SK-MEL-5 (cell line): ENCODE data around the gene ACR. TPM values are rescaled to one million over a fixed set of nuclear protein-coding genes. Genes with fewer than 3 reads are reported as not detected.
"Not testable (repeated sequence)": the region's sequence is repeated elsewhere in the genome, so short reads cannot be mapped to it uniquely, and the experiment has no call there.

Source experiments
- DNase-seq: peaks from one replicate; pipeline ENCODE4 v3.0.0-alpha.2; 2016; ENCODE audit warnings: low read depth, low spot score
- in situ Hi-C: cut with HindIII; loops from 2 replicates; pipeline ENCODE4 v1.10.0; 2016; ENCODE audit warnings: low sequenced_read_pairs, high pct_unique_total_duplicates, low pct_unique_long_range_greater_than_20kb
- total RNA-seq: library from RNA; depleted of rRNA; stranded (reverse); fragments of >200 nt; shearing (Covaris generic); gene quantifications from 2 replicates; pipeline ENCODE4 v1.2.3, GENCODE V29; 2014

ACR gene
- total RNA-seq, 1 experiment from 2014 or later: not detected

DNA sequence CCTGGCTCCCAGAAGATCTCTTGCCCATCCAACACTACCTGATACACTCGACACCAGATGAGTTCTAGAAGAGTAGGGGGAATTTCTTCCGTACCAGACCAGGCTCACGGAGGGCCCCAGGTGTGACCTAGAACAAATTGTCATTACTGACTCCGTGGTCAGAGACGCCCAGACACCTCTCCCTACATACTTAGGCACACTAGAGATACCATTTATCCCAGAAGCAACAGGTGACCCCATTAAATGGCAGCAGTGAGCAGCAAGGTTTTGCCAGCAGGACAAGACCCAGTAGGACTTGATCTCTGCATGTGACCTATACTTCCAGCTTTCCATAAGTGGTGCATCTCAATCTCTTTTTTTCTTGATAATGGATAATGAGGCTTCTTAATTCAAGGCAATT, 2.7 kb downstream of the ACR start:
- in situ Hi-C loops, DNase-seq: not testable (repeated sequence)

DNA sequence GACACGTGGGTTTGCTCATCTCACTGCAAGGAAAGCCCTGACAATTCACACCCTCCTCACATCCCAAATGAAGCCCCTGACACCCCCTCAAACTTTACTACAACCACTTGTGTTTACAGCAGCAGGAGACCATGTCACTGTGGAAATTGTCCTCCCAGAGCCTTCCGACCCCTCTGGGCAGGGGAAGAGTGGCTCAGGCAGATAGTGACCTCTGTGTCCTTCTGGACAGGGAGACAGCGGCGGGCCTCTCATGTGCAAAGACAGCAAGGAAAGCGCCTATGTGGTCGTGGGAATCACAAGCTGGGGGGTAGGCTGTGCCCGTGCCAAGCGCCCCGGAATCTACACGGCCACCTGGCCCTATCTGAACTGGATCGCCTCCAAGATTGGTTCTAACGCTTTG, 6.4 kb downstream of the ACR start:
- DNase-seq, in situ Hi-C loops: not testable (repeated sequence)

DNA sequence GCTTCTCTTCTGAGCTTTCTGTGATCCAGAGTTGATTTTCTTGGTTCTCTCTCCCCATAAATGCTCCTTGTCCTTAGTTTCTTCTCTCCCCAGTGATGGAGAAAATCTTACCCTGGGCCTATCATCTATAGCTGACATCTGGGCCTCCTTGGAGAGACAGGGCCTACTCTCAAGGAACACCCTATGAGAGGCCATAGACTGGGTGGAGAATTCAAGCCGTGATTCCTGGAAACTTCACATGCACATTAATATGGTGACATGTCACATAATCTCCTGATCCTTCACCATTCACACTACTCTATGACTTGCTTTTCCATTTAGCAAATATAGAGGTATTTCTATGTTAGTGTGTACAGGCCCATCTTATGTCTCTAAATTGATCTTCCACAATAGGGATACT, 9.5 kb downstream of the ACR start:
- in situ Hi-C loops: not testable (repeated sequence)

DNA sequence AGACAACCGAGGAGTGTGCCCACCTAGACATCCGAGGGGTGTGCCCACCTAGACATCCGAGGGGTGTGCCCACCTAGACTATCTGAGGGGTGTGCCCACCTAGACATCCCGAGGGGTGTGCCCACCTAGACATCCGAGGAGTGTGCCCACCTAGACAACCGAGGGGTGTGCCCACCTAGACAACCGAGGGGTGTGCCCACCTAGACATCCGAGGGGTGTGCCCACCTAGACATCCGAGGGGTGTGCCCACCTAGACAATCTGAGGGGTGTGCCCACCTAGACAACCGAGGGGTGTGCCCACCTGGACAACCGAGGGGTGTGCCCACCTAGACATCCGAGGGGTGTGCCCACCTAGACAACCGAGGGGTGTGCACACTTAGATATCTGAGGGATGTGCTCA, 10.6 kb downstream of the ACR start:
- DNase-seq, in situ Hi-C loops: not testable (repeated sequence)

More for the DNA sequence above, 9.5 kb downstream of the ACR start:
- DNase-seq: not testable (repeated sequence)

DNA sequence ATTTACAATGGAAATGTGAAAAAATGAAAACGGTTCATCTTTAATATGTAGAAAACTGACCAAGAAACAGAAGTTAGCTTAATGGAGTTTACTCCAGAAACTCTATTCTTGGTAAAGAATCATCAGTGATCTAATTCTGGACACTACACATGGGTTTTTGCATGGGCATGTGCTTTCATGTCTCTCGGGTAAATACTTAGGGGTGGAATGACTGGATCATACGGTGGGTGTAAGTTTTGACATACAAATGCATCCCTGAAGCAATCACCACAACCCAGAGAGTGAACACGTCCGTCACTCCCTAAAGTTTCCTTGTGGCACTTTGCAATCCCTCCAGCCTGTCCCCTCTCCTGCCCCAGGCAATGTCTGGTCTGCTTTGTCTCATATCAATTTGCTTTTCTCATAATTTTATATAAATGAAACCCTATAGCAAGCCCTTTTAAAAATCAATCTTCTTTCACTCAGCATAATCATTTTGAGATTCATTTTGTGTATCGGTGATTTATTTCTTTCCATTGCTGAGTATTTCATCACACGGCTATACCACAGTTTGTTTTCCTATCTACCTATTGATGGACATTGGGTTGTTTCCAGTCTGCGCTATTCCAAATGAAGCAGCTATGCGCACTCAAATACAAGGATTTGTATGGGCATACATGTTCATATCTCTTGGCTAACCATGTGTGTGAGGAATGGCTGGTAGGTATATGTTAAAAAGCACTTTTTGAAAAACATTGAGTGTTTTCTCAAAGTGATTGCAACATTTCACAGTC, 11.5 kb downstream of the ACR start:
- in situ Hi-C loops, DNase-seq: not testable (repeated sequence)

DNA sequence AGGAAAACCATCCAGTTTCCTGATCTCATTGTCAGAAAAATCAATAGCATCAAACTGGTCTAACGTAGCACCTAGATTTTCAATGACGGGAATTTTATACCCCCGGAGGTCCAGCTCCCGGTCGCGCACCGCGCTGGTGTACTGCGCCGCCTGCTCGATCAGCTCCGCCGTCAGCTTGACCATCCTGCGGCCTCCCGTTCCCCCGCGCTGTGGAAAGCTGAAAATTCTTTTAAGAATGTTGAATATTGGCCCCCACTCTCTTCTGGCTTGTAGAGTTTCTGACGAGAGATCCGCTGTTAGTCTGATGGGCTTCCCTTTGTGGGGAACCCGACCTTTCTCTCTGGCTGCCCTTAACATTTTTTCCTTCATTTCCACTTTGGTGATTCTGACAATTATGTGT, 17.2 kb downstream of the ACR start:
- DNase-seq, in situ Hi-C loops: not testable (repeated sequence)

DNA sequence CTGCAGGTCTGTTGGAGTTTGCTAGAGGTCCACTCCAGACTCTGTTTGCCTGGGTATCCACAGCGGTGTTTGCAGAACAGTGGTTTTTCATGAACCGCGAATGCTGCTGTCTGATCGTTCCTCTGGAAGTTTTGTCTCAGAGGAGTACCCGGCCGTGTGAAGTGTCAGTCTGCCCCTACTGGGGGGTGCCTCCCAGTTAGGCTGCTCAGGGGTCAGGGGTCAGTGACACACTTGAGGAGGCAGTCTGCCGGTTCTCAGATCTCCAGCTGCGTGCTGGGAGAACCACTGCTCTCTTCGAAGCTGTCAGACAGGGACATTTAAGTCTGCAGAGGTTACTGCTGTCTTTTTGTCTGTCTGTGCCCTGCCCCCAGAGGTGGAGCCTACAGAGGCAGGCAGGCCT, 18.4 kb downstream of the ACR start:
- in situ Hi-C loops, DNase-seq: not testable (repeated sequence)

DNA sequence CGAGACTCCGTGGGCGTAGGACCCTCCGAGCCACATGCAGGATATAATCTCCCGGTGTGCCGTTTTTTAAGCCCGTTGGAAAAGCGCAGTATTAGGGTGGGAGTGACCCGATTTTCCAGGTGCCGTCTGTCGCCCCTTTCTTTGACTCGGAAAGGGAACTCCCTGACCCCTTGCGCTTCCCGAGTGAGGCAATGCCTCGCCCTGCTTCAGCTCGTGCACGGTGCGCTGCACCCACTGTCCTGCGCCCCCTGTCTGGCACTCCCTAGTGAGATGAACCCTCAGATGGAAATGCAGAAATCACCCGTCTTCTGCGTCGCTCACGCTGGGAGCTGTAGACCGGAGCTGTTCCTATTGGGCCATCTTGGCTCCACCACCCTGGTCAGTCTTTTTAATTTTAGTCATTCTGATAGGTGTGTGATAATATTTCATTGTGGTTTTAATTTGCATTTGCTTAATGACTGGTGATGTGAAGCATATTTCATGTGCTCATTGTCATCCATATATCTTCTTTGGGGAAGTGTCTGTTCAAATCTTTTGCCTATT, 19.0 kb downstream of the ACR start:
- in situ Hi-C loops: not testable (repeated sequence)
- peak; percentile 30 for DNase-seq

DNA sequence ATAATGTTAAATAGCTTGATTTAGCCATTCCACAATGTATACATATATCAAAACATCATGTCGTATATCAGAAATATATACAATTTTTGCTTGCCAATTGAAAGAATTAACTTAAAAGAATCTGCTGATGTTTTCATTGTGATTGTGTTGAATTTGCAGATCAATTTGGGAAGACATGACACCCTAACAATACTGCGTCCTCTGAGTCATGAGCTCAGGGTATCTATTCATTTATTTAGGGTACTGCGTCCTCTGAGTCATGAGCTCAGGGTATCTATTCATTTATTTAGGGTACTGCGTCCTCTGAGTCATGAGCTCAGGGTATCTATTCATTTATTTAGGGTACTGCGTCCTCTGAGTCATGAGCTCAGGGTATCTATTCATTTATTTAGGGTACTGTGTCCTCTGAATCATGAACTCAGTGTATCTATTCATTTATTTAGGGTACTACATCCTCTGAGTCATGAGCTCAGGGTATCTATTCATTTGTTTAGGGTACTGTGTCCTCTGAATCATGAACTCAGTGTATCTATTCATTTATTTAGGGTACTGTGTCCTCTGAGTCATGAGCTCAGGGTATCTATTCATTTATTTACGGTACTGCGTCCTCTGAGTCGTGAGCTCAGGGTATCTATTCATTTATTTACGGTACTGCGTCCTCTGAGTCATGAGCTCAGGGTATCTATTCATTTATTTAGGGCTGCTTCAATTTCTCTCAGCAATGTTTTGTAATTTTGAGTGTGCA, 21.8 kb downstream of the ACR start:
- in situ Hi-C loops: not testable (repeated sequence)
- DNase-seq: peak; percentile 63

DNA sequence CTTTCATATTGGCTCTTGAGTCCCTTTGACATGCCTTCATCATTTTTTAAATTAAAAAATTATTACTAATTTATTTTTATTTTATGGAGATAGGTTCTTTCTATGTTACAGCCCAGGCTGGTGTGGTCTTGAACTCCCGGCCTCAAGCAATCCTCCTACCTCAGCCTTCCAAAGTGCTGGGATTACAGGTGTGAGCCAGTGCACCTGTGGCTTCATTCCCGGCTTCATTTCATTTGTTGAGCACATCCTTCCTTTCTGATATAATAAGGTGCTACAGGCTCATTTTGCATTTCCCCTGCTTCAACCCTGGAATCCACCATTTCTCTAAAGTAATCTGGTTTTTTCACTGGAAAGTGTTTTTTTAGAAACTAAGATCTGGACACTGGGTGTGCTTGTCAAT, 23.8 kb downstream of the ACR start:
- DNase-seq, in situ Hi-C loops: not testable (repeated sequence)

DNA sequence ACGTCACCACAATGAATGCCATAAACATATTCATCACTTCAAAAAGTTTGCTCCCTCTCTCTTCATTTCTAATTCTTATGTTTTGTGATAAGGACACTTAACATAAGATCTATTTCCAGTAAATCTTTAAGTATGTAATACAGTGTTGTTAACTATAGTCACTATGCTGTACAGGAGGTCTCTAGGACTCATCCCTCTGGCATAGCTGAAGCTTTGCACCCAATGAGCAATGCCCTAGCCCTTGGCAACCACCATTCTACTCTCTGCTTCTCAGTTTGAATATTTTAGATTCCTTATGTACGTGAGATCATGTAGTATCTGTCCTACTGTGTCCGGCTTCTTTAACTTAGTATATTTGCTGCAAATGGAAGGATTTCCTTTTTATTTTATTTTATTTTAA, 26.3 kb downstream of the ACR start:
- in situ Hi-C loops, DNase-seq: not testable (repeated sequence)

DNA sequence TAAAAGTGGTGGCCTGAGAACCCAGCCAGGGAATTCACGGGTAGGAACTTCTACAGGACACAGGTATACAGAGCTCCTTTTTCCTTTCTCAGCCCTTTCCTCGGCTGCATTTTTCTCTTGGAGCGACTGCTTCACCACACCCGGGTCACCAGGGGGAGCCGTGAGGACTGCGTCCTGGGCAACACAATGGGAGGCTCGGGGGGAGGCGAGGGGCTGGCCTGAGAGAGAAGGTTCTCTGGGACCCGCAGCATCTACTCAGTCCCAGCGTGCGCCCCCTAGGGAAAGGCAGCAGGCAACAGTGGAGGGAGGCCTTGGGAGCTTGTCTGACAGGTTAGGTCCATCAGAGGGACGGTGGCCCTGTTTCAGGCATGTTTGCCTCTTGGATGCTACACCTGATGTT, 37.1 kb downstream of the ACR start:
- in situ Hi-C loops: not testable (repeated sequence)
- peak; percentile 87 for DNase-seq

DNA sequence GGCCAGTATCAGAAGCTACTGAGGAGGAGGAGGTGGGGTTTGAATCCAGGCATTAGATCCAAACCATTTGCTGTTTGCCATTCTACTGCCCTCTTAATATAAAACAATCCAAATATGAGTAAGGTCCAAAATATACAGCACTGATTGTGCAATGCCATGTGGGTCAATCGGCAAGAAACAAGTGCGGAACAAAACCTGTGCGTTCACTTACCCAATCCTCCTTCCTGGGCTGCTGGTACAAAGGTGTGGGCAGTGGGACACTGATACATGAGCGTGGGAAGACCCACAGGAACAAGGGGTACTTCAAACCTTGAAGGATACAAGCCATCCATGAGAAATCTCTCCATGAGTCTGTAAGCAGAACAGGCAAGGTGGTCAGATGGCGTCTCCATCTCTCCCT, 39.6 kb downstream of the ACR start:
- in situ Hi-C loops, DNase-seq: not testable (repeated sequence)

DNA sequence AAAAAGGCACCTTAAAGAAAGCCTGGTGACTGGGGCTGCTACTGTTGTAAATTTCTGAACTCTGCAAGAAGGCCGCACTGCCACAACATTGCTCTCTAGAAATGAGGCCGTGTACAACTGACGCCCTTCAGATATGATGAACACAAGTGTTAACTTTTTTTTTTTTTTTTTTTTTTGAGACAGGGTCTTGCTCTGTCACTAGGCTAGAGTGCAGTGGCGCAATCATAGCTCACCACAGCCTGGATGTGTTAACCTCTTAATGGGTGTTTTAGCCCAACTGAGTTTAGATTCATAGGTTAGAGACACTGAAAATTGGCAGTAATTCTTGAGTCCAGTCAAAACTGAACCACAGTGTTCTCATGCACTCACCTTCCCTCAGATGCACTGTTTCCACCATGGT, 42.2 kb downstream of the ACR start:
- in situ Hi-C loops, DNase-seq: not testable (repeated sequence)

DNA sequence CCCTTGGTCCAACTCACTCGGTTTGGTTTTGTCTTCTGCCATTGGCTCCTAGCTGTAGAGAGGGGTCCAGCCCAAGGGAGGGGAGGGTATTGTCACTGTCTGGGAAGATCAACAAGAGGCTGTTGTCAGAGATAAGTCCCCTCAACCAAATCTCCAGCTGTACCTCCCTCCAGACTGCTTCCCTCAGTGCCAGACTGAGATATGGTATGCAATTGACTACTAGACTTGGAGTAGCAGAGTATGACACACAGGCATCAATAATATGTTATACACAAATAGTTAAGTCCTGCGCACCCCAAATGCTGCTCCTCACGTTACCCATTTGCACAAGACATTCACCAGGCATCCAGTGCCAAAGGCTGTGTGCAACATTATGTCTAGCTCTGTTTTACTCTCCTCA, 44.2 kb downstream of the ACR start:
- DNase-seq, in situ Hi-C loops: not testable (repeated sequence)

DNA sequence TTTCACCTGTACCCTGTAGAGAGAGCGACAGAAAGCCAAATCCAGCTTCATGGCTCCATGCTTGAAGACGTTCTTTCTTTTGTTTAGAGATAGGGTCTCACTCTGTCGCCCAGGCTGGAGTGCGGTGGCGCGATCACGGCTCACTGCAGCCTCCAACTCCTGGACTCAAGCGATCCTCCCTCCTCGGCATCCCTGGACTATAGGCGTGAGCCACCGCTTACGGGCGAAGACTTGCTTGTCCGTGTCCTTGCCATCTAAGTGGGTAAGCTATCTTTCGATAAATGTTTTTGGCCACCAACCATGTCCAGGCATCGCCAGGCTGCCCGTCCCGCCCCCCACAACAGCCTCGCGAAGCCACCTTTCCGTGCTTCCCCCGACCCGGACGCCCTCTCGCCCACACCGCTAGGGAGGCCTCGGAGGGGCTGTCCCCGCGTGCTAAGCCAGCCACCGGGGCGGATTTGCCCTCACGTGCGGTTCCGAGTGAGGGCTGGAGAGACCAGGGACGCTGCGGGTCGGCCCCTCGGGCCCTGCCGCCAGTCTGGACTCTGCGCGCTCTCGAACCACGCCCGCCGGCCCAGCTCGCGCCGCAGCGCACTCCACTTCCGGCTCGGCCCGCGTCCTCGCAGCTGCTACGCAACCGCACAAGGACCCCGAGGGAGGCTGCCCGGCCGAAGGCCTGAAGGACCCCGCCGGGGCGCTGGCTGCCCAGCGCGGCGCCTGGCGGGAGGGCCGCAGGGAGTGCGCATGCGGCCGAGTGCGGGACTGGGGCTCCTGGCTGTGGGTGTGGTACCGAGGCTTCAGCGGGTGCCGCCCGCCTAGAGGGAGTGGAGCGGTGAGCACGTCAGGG, 45.3 kb downstream of the ACR start, which contains the start of gene RABL2B:
RABL2B (minus strand) TSS at position 604 of the 847 bp plus-strand sequence. CDS start 1,342 bp downstream, outside the sequence.
- peak; percentile 88 for DNase-seq
- in situ Hi-C loops: not testable (repeated sequence)

DNA sequence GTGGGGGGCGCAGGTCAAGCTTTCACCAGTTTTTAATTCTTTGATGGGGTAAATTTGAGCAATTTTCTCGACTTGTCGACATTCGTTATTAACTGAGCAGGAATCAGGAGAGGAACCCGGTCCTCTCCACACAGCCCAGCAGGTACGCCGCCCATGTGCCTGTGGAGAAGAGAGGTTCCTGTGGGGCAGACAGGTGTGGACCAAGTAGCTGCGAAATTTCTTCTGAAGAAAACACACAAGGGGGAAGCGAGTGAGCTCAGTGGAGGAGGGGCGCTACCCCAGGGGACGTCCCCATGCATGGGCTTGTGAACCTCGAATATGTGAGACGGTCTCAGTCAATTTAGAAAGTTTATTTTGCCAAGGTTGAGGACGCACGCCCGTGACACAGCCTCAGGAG, 45.9 kb downstream of the ACR start:
- in situ Hi-C loops, DNase-seq: not testable (repeated sequence)
